PC-3 (cell line): ENCODE data around the gene SEL1L.

Source experiments
- EZH2phosphoT487 ChIP-seq: fragments of 300-600 bp; sonication (generic); IDR thresholded peaks from 2 replicates; pipeline ENCODE4 v1.6.1; 2018; ENCODE audit warnings: mild to moderate bottlenecking, antibody characterized with exemption, low read length, borderline replicate concordance
- TF ChIP-seq, protein P1 (sequence below): fragments of 300-600 bp; sonication (generic); conservative IDR thresholded peaks from 2 replicates; pipeline ENCODE4 v1.5.1; 2017; ENCODE audit warnings: antibody characterized with exemption, low read depth, mild to moderate bottlenecking, low read length

- TF ChIP-seq, protein P1, sequence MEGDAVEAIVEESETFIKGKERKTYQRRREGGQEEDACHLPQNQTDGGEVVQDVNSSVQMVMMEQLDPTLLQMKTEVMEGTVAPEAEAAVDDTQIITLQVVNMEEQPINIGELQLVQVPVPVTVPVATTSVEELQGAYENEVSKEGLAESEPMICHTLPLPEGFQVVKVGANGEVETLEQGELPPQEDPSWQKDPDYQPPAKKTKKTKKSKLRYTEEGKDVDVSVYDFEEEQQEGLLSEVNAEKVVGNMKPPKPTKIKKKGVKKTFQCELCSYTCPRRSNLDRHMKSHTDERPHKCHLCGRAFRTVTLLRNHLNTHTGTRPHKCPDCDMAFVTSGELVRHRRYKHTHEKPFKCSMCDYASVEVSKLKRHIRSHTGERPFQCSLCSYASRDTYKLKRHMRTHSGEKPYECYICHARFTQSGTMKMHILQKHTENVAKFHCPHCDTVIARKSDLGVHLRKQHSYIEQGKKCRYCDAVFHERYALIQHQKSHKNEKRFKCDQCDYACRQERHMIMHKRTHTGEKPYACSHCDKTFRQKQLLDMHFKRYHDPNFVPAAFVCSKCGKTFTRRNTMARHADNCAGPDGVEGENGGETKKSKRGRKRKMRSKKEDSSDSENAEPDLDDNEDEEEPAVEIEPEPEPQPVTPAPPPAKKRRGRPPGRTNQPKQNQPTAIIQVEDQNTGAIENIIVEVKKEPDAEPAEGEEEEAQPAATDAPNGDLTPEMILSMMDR, result peak; percentile 92
- no peak for TF ChIP-seq EZH2phosphoT487
Observed at GRCh38 chr14:81453166-81453766, 80.4 kb downstream of the SEL1L start.
